Stomach (tissue), 4 donors: ENCODE measurements around the gene KLF13.

ENCODE experiments used
- CTCF ChIP-seq, 7 experiments: fragments of 450-650 bp in 4 of 7; fragments of 200-600 bp in 3 of 7; sonication (generic) in 3 of 7; IDR thresholded peaks; one replicate each; pipeline ENCODE4 v1.5.1; 2016 to 2019; ENCODE audit warnings: antibody characterized with exemption in 7 of 7, control low read depth in 2 of 7, mild to moderate bottlenecking in 1 of 7
- EP300 ChIP-seq: sonication (generic); formaldehyde crosslinking; IDR thresholded peaks from one replicate; pipeline ENCODE4 v1.6.1; 2017; ENCODE audit warnings: antibody characterized with exemption
- POLR2AphosphoS5 ChIP-seq, 3 donors: sonication (generic); formaldehyde crosslinking; IDR thresholded peaks; one replicate each; pipeline ENCODE4 v1.6.1; 2016; ENCODE audit warnings: antibody characterized with exemption in 3 of 3

- TF ChIP-seq CTCF (IDR thresholded peaks at IDR 0.05) (no peak), POLR2AphosphoS5 (IDR thresholded peaks at IDR 0.05) (no peak), EP300 (no peak)
Measured at GRCh38 chr15:31397851-31398661, 71.4 kb downstream of the KLF13 start.
